OCI-LY3 (cell line): ENCODE data around the gene RFTN2.

Experiments
- H2AFZ ChIP-seq: fragments of 200-600, 300-600 bp; shearing (Covaris generic); 2 replicates; pipeline ENCODE4 v1.6.0; 2014; ENCODE audit warnings: antibody characterized with exemption, low read depth, low read length
- H3K27ac ChIP-seq: fragments of 200-600, 300-600 bp; sonication (generic); 2 replicates; pipeline ENCODE4 v1.5.1; 2014; ENCODE audit warnings: mild to moderate bottlenecking, low read length, moderate library complexity, mixed read lengths
- H3K27me3 ChIP-seq: fragments of 200-600, 300-600 bp; sonication (generic); 2 replicates; pipeline ENCODE4 v1.6.1; 2014; ENCODE audit warnings: low read depth, low read length, mixed read lengths
- H3K36me3 ChIP-seq: fragments of 200-600, 300-600 bp; sonication (generic); replicated peaks from 2 replicates; pipeline ENCODE3; 2014; ENCODE audit warnings: low read depth, low read length, mixed read lengths
- H3K4me1 ChIP-seq: fragments of 300-600, 200-600 bp; sonication (generic); 2 replicates; pipeline ENCODE4 v1.6.1; 2014; ENCODE audit warnings: low read length, mixed read lengths
- H3K4me2 ChIP-seq: fragments of 200-600, 300-600 bp; sonication (generic); 2 replicates; pipeline ENCODE4 v1.6.1; 2014; ENCODE audit warnings: low read length, mixed read lengths
- H3K4me3 ChIP-seq: fragments of 300-600, 200-600 bp; sonication (generic); 2 replicates; pipeline ENCODE4 v1.5.1; 2014; ENCODE audit warnings: antibody characterized with exemption, mild to moderate bottlenecking, low read length, moderate library complexity
- H3K79me2 ChIP-seq: fragments of 300-600, 200-600 bp; shearing (Covaris generic); 2 replicates; pipeline ENCODE4 v1.6.1; 2014; ENCODE audit warnings: mild to moderate bottlenecking, low read length, mixed read lengths
- H3K9ac ChIP-seq: fragments of 300-600, 200-600 bp; shearing (Covaris generic); 2 replicates; pipeline ENCODE4 v1.6.0; 2014; ENCODE audit warnings: mild to moderate bottlenecking, low read length, moderate library complexity
- H3K9me3 ChIP-seq: fragments of 200-600, 300-600 bp; shearing (Covaris generic); 2 replicates; pipeline ENCODE4 v1.6.1; 2014; ENCODE audit warnings: low read length, mixed read lengths; ENCODE audit not compliant: insufficient read depth
- H4K20me1 ChIP-seq: fragments of 200-600, 300-600 bp; sonication (generic); 2 replicates; pipeline ENCODE4 v1.6.1; 2016; ENCODE audit warnings: low read length, mixed read lengths; ENCODE audit not compliant: insufficient read depth
- CTCF ChIP-seq: fragments of 200-600, 300-600 bp; sonication (generic); IDR thresholded peaks from 2 replicates; pipeline ENCODE4 v1.5.1; 2014; ENCODE audit warnings: antibody characterized with exemption, low read length, low read depth
- EZH2phosphoT487 ChIP-seq: fragments of 200-600 bp; shearing (Covaris generic); IDR thresholded peaks from 2 replicates; pipeline ENCODE4 v1.6.1; 2018; ENCODE audit warnings: antibody characterized with exemption, mixed run types, low read depth

Gene RFTN2

DNA sequence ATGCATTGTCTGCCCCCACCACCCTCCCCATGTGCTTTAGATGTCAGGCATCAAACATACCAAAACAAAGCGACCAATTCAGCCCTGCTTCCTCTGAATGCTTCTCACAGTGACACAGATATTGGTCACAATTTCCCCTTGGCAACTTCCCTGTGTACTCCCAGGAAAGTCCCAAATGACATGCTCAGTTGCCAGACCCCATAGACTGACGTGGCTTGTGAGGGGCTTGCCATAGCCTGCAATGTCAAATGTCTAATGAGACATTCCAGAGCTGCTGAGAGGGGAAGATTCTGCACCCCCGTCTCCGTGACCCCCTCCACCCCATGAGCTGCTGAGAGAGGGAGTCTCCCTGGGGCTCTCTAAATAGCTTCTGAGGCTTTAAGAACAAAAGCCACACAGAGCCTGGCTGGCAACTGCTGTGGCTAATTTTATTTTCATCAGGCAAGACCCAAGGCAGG is 47.3 kb downstream of the RFTN2 start:
- Histone ChIP-seq H3K9ac (no peak overlapping the region), H3K4me2 (peak overlapping the region; percentile 10; the same call in 1 of the 2 replicates), H4K20me1 (no peaks in the 10 kb centered on the region), H3K9me3 (no peaks in the 10 kb centered on the region), H3K79me2 (no peaks in the 10 kb centered on the region), H3K4me3 (no peak overlapping the region), H3K27ac (no peak overlapping the region), H2AFZ (no peak overlapping the region), H3K36me3 (no peaks in the 10 kb centered on the region), H3K27me3 (no peaks in the 10 kb centered on the region), H3K4me1 (peaks cover 12% of the 10 kb centered on the region)
- no peak for TF ChIP-seq EZH2phosphoT487
- TF ChIP-seq CTCF: no peak

- H4K20me1 ChIP-seq: no peaks in the 10 kb centered on the region
- H3K9me3 ChIP-seq: no peaks in the 10 kb centered on the region
- H3K4me1 ChIP-seq: peaks cover 12% of the 10 kb centered on the region
- H2AFZ ChIP-seq: peak overlapping the region; percentile 9; the same call in 1 of the 2 replicates
- H3K4me2 ChIP-seq: no peak overlapping the region
- H3K27me3 ChIP-seq: no peaks in the 10 kb centered on the region
- no peaks in the 10 kb centered on the region for H3K36me3 ChIP-seq
- no peak overlapping the region for H3K27ac ChIP-seq
- H3K4me3 ChIP-seq: no peak overlapping the region
- no peak overlapping the region for H3K9ac ChIP-seq
- TF ChIP-seq CTCF (no peak), EZH2phosphoT487 (no peak)
- no peaks in the 10 kb centered on the region for H3K79me2 ChIP-seq
Measured at GRCh38 chr2:197626965-197627625, 48.3 kb downstream of the RFTN2 start.

DNA sequence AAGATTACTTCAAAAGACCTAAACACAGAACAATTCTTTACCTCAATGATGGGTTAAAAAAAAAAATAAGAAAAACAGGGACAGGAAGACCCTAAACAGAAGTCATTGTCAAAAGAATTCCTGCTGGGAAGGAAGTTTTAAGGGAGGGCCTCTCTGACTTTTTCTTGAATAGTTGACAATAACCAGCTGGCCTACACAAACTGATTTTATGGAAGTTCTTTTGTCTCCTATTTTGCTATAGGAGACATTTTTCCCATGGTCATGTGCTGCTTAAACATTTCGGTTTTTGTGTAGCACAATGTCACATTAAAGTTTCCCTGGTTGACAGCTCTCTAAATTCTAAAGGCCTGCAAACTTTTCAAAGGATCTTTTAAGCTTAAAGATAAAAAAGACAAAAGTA is 55.3 kb downstream of the RFTN2 start:
- Histone ChIP-seq H3K27me3 (no peaks in the 10 kb centered on the region), H3K79me2 (no peaks in the 10 kb centered on the region), H2AFZ (no peak overlapping the region), H3K4me3 (no peak overlapping the region), H4K20me1 (no peaks in the 10 kb centered on the region), H3K4me2 (no peak overlapping the region), H3K9me3 (no peaks in the 10 kb centered on the region), H3K36me3 (no peaks in the 10 kb centered on the region), H3K27ac (no peak overlapping the region), H3K4me1 (no peaks in the 10 kb centered on the region), H3K9ac (no peak overlapping the region)
- TF ChIP-seq CTCF (no peak), EZH2phosphoT487 (no peak)

- TF ChIP-seq EZH2phosphoT487 (no peak), CTCF (peak; percentile 15; the same call in 1 of the 2 replicates)
- Histone ChIP-seq H3K9ac (no peak overlapping the region), H3K4me3 (no peak overlapping the region), H3K9me3 (no peaks in the 10 kb centered on the region), H2AFZ (no peak overlapping the region), H4K20me1 (no peaks in the 10 kb centered on the region), H3K4me2 (no peak overlapping the region), H3K27ac (no peak overlapping the region), H3K4me1 (no peaks in the 10 kb centered on the region), H3K79me2 (no peaks in the 10 kb centered on the region), H3K36me3 (no peaks in the 10 kb centered on the region), H3K27me3 (no peaks in the 10 kb centered on the region)
Measured at GRCh38 chr2:197615016-197615652, 60.3 kb downstream of the RFTN2 start.
